WERI-Rb-1 (cell line): ENCODE data around the gene HACD3.

Experiments
- DNase-seq: peaks from one replicate; pipeline ENCODE4 v3.0.0-alpha.2; 2020
- H3K27ac ChIP-seq: fragments of 250-450 bp; sonication (Bioruptor Pico); 2 replicates; pipeline ENCODE4 v1.5.1; 2020; ENCODE audit warnings: mild to moderate bottlenecking, moderate library complexity
- H3K27me3 ChIP-seq: fragments of 250-450 bp; sonication (Bioruptor Pico); 2 replicates; pipeline ENCODE4 v1.5.1; 2021; ENCODE audit warnings: mild to moderate bottlenecking, low read depth, moderate library complexity; ENCODE audit not compliant: insufficient read depth, severe bottlenecking
- H3K36me3 ChIP-seq: fragments of 250-450 bp; sonication (Bioruptor Pico); 2 replicates; pipeline ENCODE4 v1.5.1; 2020; ENCODE audit warnings: mild to moderate bottlenecking, moderate library complexity
- H3K4me3 ChIP-seq: 2 replicates; pipeline ENCODE4 v1.5.1; 2011; ENCODE audit warnings: low read depth, mild to moderate bottlenecking, control low read depth, low read length
- H3K9me3 ChIP-seq: fragments of 250-450 bp; sonication (Bioruptor Pico); 2 replicates; pipeline ENCODE4 v1.5.1; 2021; ENCODE audit warnings: mild to moderate bottlenecking, moderate library complexity; ENCODE audit not compliant: severe bottlenecking
- TF ChIP-seq, protein P1 (sequence below): IDR thresholded peaks from 2 replicates; pipeline ENCODE4 v1.5.1; 2011; ENCODE audit warnings: low read depth, mild to moderate bottlenecking, control low read depth, inconsistent platforms, low read length

HACD3 gene

DNA sequence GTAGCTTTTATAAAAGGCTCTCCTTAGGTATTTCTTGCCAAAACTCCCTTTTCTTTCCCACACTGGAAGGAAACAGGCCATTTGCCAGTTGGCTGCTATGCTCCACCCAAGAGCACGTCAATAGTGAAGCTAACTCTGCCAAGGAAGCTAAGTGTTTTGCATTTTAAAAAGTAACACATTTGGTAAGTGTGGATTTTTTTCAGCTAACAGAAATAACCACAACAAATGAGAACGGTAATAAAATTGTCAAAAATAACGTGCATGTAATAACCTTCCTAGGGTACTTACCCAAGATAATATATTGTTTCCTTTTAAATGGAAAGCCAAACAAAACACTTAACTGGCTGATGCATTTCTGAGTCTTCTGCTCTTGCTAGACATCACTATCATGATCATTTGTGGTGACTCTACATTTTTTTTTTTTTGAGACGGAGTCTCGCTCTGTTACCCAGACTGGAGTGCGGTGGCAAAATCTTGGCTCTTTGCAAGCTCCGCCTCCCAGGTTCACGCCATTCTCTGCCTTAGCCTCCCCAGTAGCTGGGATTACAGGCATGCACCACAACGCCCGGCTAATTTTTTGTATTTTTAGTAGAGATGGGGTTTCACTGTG lies 17.4 kb upstream of the HACD3 start:
- no peak for DNase-seq
- Histone ChIP-seq H3K9me3 (no peaks in the 10 kb centered on the region), H3K36me3 (peaks cover 46% of the 10 kb centered on the region), H3K27me3 (no peaks in the 10 kb centered on the region), H3K27ac (no peak overlapping the region), H3K4me3 (no peak overlapping the region)
- TF ChIP-seq, protein P1, sequence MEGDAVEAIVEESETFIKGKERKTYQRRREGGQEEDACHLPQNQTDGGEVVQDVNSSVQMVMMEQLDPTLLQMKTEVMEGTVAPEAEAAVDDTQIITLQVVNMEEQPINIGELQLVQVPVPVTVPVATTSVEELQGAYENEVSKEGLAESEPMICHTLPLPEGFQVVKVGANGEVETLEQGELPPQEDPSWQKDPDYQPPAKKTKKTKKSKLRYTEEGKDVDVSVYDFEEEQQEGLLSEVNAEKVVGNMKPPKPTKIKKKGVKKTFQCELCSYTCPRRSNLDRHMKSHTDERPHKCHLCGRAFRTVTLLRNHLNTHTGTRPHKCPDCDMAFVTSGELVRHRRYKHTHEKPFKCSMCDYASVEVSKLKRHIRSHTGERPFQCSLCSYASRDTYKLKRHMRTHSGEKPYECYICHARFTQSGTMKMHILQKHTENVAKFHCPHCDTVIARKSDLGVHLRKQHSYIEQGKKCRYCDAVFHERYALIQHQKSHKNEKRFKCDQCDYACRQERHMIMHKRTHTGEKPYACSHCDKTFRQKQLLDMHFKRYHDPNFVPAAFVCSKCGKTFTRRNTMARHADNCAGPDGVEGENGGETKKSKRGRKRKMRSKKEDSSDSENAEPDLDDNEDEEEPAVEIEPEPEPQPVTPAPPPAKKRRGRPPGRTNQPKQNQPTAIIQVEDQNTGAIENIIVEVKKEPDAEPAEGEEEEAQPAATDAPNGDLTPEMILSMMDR, result no peak

DNA sequence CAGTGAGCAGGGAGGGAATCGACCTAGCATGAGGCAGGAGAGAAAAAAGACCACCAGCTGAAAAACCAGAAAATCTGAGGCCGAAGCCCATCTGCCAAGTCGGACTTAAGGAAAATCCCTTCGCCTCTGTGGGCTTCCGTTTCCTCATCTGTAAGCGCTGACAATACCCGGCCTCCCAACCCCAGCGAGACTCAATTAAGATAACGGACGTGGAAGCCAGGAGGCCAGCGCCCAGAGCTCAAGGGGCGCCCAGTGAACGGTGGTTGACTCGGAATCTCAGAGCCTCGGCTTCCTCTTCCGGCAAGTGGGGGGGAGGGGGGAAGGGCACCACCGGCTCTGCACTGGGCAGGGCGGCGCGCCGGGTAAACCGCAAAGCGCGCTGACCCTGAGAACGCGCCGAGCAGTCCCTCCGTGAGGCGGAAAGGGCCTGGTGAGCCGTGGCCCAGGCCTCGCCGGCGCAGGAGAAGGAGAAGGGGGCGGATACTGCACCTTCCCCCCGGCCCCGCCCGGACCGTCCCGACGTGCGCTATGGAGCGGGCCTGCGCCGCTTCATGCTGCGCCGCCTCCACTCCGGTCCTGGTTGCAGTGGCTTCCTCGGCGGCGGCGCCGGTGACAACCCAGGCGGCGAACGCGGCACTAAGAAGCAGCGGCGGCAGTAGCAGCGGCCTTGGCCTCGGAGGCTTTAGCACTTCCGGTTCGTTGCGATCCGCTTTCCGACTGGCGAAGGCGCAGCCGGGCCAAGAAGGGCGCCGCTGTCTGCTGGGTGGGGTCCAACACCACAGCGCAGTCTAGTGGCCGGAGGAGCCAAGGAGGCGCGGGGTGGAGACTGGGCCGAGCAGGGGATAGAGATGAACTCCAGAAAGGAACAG lies 13.0 kb upstream of the HACD3 start, which contains the start of gene DPP8:
DPP8 (minus strand) TSS at position 693 of the 869 bp plus-strand sequence. CDS start 5,136 bp downstream, outside the sequence.
- H3K27ac ChIP-seq, result peak within 1 kb of the TSS; percentile 95
- TF ChIP-seq, protein P1, result peak; percentile 96
- H3K9me3 ChIP-seq, result no peaks in the 10 kb centered on the region
- H3K4me3 ChIP-seq, result peak within 1 kb of the TSS; percentile 100
- H3K27me3 ChIP-seq, result no peaks in the 10 kb centered on the region
- H3K36me3 ChIP-seq, result peaks cover 22% of the 10 kb centered on the region
- peak; percentile 96 for DNase-seq

DNA sequence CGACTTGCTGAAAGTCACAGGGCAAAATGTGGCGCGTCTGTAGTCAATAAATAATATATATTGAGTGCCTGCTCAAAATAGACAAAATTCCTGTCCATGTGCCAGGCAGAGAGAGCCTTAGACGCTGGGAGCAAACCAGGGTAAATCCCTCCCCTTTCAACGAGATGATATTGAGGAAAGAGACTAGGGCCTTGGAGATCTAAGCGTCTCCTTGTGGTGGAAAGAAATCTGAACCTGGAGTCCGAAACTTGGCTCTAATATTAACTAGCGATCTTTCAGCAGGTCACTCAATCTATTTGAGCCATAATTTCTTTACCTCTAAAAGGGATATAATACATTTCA lies 12.4 kb upstream of the HACD3 start:
- TF ChIP-seq, protein P1, result no peak
- Histone ChIP-seq H3K27me3 (no peaks in the 10 kb centered on the region), H3K36me3 (peaks cover 21% of the 10 kb centered on the region), H3K4me3 (peak overlapping the region; percentile 100), H3K9me3 (no peaks in the 10 kb centered on the region), H3K27ac (peak overlapping the region; percentile 95)
- DNase-seq, result no peak

DNA sequence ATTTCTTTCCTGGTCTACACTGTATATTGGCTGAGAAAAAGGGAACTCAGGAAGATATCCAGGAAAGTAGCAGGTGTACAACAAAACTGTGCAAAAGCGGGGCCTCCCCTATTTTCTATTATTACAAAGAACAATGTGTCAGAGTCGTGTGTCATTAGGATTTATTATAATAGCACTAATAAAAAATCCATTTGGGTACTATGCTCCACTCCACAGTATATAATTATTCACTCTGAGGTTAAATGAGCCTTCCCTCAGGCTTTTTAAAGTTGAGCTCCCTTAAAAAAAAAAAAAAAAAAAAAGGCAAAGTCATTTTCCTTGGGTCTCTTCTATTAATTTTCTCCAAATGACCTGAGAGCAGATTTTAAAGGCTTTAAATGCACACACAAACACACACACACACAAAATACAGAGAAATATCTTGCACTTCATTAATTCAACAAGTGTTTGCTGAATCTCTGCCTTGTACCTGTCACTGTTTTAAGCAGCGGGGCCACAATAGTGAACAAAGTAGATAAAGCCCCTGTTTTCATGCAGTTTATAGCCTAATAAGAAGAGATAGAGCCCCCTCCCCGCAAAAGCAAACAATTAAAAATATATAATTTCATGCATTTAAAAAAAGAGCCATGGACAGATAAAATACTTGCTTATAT lies 11.5 kb upstream of the HACD3 start:
- Histone ChIP-seq H3K36me3 (peaks cover 21% of the 10 kb centered on the region), H3K27ac (no peak overlapping the region), H3K27me3 (no peaks in the 10 kb centered on the region), H3K9me3 (no peaks in the 10 kb centered on the region), H3K4me3 (no peak overlapping the region)
- no peak for DNase-seq
- TF ChIP-seq, protein P1, result no peak

DNA sequence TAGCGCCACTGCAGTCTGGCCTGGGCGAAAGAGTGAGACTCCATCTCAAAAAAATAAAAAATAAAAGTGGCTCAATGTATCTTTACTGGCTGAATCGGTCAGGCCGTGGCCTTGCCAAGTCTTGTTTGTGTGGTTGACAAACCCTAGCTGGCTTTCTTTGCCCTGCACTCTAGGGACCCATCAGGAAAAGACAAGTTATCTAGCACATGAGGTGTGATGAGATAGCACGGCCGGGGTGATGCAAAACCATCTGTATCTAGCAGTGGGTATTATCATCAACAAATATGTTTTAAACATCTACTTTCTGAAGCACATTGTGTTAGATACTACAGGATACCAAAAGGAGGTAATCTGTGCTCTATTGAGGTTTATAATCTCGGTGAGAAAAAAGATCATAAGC lies 8.9 kb upstream of the HACD3 start:
- DNase-seq, result no peak
- H3K36me3 ChIP-seq, result peaks cover 4% of the 10 kb centered on the region; the same call in 1 of the 2 replicates
- H3K4me3 ChIP-seq, result no peak overlapping the region
- H3K9me3 ChIP-seq, result no peaks in the 10 kb centered on the region
- no peak overlapping the region for H3K27ac ChIP-seq
- TF ChIP-seq, protein P1, result no peak
- H3K27me3 ChIP-seq, result no peaks in the 10 kb centered on the region
